K562 (cell line): ENCODE data around the gene BARX2. TPM values are rescaled to one million over a fixed set of nuclear protein-coding genes. Genes with fewer than 3 reads are reported as not detected.

ENCODE experiments used
- ATF1 ChIP-seq, 2 experiments: fragments of 450-650 bp in 1 of 2; IDR thresholded peaks; 2 replicates each; pipeline ENCODE4 v1.6.1; 2016; ENCODE audit warnings: missing compliant biosample characterization in 1 of 2, missing genetic modification characterization in 1 of 2
- JUND ChIP-seq, 2 experiments: IDR thresholded peaks; 2 replicates in 1 of 2; 3 replicates in 1 of 2; pipeline ENCODE4 v1.6.1; 2011; ENCODE audit warnings: borderline replicate concordance in 2 of 2, low read depth in 2 of 2, low read length in 2 of 2, improper control_type of control experiment in 1 of 2, missing biosample characterization in 1 of 2, missing genetic modification characterization in 1 of 2, missing genetic modification reagents in 1 of 2
- KLF16 ChIP-seq: IDR thresholded peaks from 2 replicates; pipeline ENCODE4 v1.6.1; 2016; ENCODE audit warnings: antibody characterized with exemption
- MAFG ChIP-seq: fragments of 450-650 bp; conservative IDR thresholded peaks from 2 replicates; pipeline ENCODE4 v1.6.1; 2016; ENCODE audit warnings: missing genetic modification characterization, missing compliant biosample characterization
- MLX ChIP-seq, 2 experiments: fragments of 450-650 bp in 1 of 2; sonication (generic) in 1 of 2; formaldehyde crosslinking; conservative IDR thresholded peaks; 2 replicates each; pipeline versions ENCODE4 v1.4.0 to v1.8.1; 2020 to 2022; ENCODE audit warnings: mild to moderate bottlenecking in 1 of 2, missing genetic modification reagents in 1 of 2
- MYBL2 ChIP-seq, 2 experiments: fragments of 450-650 bp in 1 of 2; sonication (generic) in 1 of 2; formaldehyde crosslinking in 1 of 2; IDR thresholded peaks; 2 replicates each; pipeline versions ENCODE4 v1.6.1 to v1.8.1; 2017 to 2022; ENCODE audit warnings: borderline replicate concordance in 1 of 2, inconsistent platforms in 1 of 2, low read depth in 1 of 2, mild to moderate bottlenecking in 1 of 2, missing genetic modification reagents in 1 of 2, moderate library complexity in 1 of 2
- NRF1 ChIP-seq, 2 experiments: fragments of 450-650 bp; IDR thresholded peaks in 1 of 2; conservative IDR thresholded peaks in 1 of 2; 2 replicates each; pipeline ENCODE4 v1.6.1; 2014; ENCODE audit warnings: mild to moderate bottlenecking in 2 of 2
- PATZ1 ChIP-seq: fragments of 250-450 bp; sonication (Bioruptor Pico); IDR thresholded peaks from 2 replicates; pipeline ENCODE4 v1.5.0; 2020; ENCODE audit warnings: mild to moderate bottlenecking, borderline replicate concordance
- POLR2AphosphoS2 ChIP-seq: IDR thresholded peaks from 2 replicates; pipeline ENCODE4 v1.6.1; 2012; ENCODE audit warnings: low read length, improper control_type of control experiment
- POLR2B ChIP-seq: fragments of 450-650 bp; IDR thresholded peaks from 2 replicates; pipeline ENCODE4 v1.6.1; 2018; ENCODE audit warnings: low read depth; ENCODE audit not compliant: partially characterized antibody
- RFX5 ChIP-seq: IDR thresholded peaks from 2 replicates; pipeline ENCODE4 v1.6.1; 2011; ENCODE audit warnings: low read depth, mild to moderate bottlenecking, improper control_type of control experiment, low read length
- STAT6 ChIP-seq: sonication (generic); formaldehyde crosslinking; IDR thresholded peaks from 2 replicates; pipeline ENCODE4 v1.8.1; 2023; ENCODE audit warnings: mild to moderate bottlenecking, missing genetic modification reagents
- TEAD2 ChIP-seq: fragments of 450-650 bp; IDR thresholded peaks from 2 replicates; pipeline ENCODE4 v1.6.1; 2016; ENCODE audit warnings: missing genetic modification characterization, control low read depth, missing compliant biosample characterization
- TSC22D4 ChIP-seq: fragments of 450-650 bp; IDR thresholded peaks from 2 replicates; pipeline ENCODE4 v1.6.1; 2016; ENCODE audit warnings: missing genetic modification characterization, missing biosample characterization, control low read depth
- YY1 ChIP-seq, 3 experiments: IDR thresholded peaks; 2 replicates each; pipeline ENCODE4 v1.6.1; 2011; ENCODE audit warnings: low read length in 2 of 3, mild to moderate bottlenecking in 2 of 3, moderate library complexity in 2 of 3, borderline replicate concordance in 1 of 3, control low read depth in 1 of 3, low read depth in 1 of 3; ENCODE audit not compliant: insufficient read depth in 3 of 3, insufficient replicate concordance in 2 of 3, control insufficient read depth in 1 of 3, insufficient read length in 1 of 3; ENCODE audit errors: extremely low read depth in 1 of 3
- ZEB2 ChIP-seq: fragments of 450-650 bp; IDR thresholded peaks from 2 replicates; pipeline ENCODE4 v1.6.1; 2016
- ZNF253 ChIP-seq: fragments of 250-450 bp; sonication (Bioruptor Pico); conservative IDR thresholded peaks from 2 replicates; pipeline ENCODE4 v1.6.1; 2021; ENCODE audit warnings: mild to moderate bottlenecking
- ZNF408 ChIP-seq: fragments of 250-450 bp; sonication (Bioruptor Pico); IDR thresholded peaks from 2 replicates; pipeline ENCODE4 v1.4.0; 2020; ENCODE audit warnings: low read depth, mild to moderate bottlenecking, moderate library complexity
- polyA plus RNA-seq, 8 experiments: library from polyadenylated mRNA; depleted of rRNA in 4 of 8; stranded (reverse) in 5 of 8; unstranded in 3 of 8; fragments of >200 nt; fragmentation: Nextera tagmentation in 2 of 8; fragmentation: Illumina TruSeq in 1 of 8; extraction: Ambion mirVana in 2 of 8; extraction: Trizol in 1 of 8; gene quantifications; 2 replicates each; pipeline versions ENCODE4 v1.2.1 to v1.2.3, GENCODE V29; 2011 to 2014; ENCODE audit warnings: inconsistent platforms in 1 of 8, missing spikeins in 1 of 8
- total RNA-seq, 7 experiments: library from RNA; depleted of rRNA in 6 of 7; stranded (reverse); fragments of >200 nt in 6 of 7; fragmentation: Illumina TruSeq in 2 of 7; extraction: Trizol in 2 of 7; gene quantifications; 2 replicates each; pipeline versions ENCODE4 v1.2.1 to v1.2.3, GENCODE V29; 2011 to 2021; ENCODE audit warnings: low replicate concordance in 1 of 7

BARX2 gene
- total and polyA plus RNA-seq, 9 of the 15 experiments (the other 6 are each of a cell fraction or from before 2014, with no cell fraction given) = not detected

GRCh38 chr11:129364143-129364654, 11.4 kb upstream of the BARX2 start (continued):
- no peak for TF ChIP-seq STAT6
- no peak for TF ChIP-seq ATF1 (CRISPR knock-in tag; IDR thresholded peaks at IDR 0.05)
- peak; percentile 43; the same call in 1 of the 2 replicates for TF ChIP-seq ATF1 (tag; IDR thresholded peaks at IDR 0.05)
- no peak for TF ChIP-seq ZNF408 (CRISPR knock-in tag)
- TF ChIP-seq TEAD2 = peak; percentile 63; the same call in 1 of the 2 replicates
- TF ChIP-seq YY1 (IDR thresholded peaks at IDR 0.05; ENCODE audit: borderline replicate concordance in 1 of 3, control insufficient read depth in 1 of 3, extremely low read depth in 1 of 3, insufficient read depth in 3 of 3, insufficient read length in 1 of 3, insufficient replicate concordance in 2 of 3, low read depth in 1 of 3, low read length in 2 of 3) = peak in 1 of 3 experiments; percentile 47
- no peak for TF ChIP-seq MLX (CRISPR knock-in tag; conservative IDR thresholded peaks at IDR 0.05)
- TF ChIP-seq MAFG (tag) = no peak
- TF ChIP-seq ZEB2 = no peak
- TF ChIP-seq KLF16 = 0 out of 2 replicates have a peak, but pooled peaks have one; percentile 53
- no peak for TF ChIP-seq PATZ1 (CRISPR knock-in tag)
- no peak for TF ChIP-seq MYBL2 (IDR thresholded peaks at IDR 0.05; ENCODE audit: low read depth)
- TF ChIP-seq MYBL2 (CRISPR knock-in tag; IDR thresholded peaks at IDR 0.05; ENCODE audit: borderline replicate concordance) = no peak
- no peak for TF ChIP-seq ZNF253
- 0 out of 4 replicates have a peak, but pooled peaks of 1 of the 2 experiments have one; percentile 17 for TF ChIP-seq NRF1 (conservative IDR thresholded peaks at IDR 0.05 in 1 of 2, IDR thresholded peaks at IDR 0.05 in 1 of 2)
- no peak for TF ChIP-seq POLR2AphosphoS2
- no peak for TF ChIP-seq TSC22D4
- no peak for TF ChIP-seq RFX5
- 0 out of 2 replicates have a peak, but pooled peaks have one; percentile 45 for TF ChIP-seq JUND (IDR thresholded peaks at IDR 0.05; ENCODE audit: borderline replicate concordance, low read depth, low read length)
- TF ChIP-seq JUND (tag; IDR thresholded peaks at IDR 0.05; ENCODE audit: borderline replicate concordance, low read depth, low read length) = no peak
- no peak for TF ChIP-seq POLR2B
